ENCODE measurements around the gene GABARAP. TPM values are rescaled to one million over a fixed set of nuclear protein-coding genes. Genes with fewer than 3 reads are reported as not detected.

GABARAP gene
- total and polyA plus RNA-seq, 5 experiments from 2014 or later: 268 to 964 (median 799) TPM

DNA sequence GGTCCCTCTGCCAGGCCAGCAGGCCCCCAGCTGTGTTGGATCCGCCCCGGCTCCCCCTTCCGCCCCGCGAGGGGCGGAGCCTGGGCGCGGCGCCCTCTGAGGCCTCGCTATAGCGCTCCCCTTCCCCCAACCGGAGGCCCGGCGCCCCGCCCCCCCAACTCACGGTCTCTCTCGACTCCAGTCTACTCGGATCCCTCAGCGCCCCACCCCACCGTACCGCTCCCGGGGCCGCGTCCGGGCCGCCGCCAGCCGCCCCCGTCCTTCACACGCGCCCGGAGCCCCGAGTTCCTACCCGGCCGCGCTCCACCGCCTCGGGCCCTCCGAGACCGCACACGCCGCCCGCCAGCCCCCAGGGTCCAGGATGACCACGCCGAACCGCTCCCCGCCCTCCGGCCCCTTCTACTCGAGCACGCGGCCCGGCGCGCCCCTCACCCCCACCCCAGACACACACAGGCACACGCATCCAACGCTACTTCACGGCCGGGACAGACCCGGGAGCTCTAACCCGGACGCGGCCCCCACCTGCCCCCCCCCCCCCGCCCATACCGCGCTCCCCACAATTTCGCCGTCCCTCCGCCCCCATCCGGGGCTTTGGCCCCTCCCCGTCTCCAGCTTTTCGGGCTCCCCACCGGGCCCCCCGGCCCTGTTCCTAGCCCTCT lies 4.4 kb downstream of the GABARAP start:
- peaks cover 0 to 2% (median 0%) of the 10 kb centered on the region in 9 donors for H3K9me3 Mint-ChIP-seq
- H3K27ac Mint-ChIP-seq: peak overlapping the region; percentile 37 to 99 (median 97)
- peaks cover 0 to 4% (median 0%) of the 10 kb centered on the region in 5 donors for H3K27me3 Mint-ChIP-seq
- POLR2A ChIA-PET: interaction anchor here (0.9 to 18.2 kb wide), 20 partner anchors 12 to 1752 kb away, joined by 3 to 371 read pairs (median 6); partner anchors contain the start of genes ACADVL, ACAP1, CTDNEP1 and DERL2
- DNase-seq: peak; percentile 63 to 94 (median 74)
- H3K4me1 Mint-ChIP-seq: peaks cover 48 to 82% (median 69%) of the 10 kb centered on the region in 4 donors
- peak; percentile 31 to 35 for ATAC-seq
- peak overlapping the region; percentile 75 to 98 (median 94) for H3K4me3 Mint-ChIP-seq
- H3K36me3 Mint-ChIP-seq: peaks cover 0 to 40% (median 2%) of the 10 kb centered on the region in 3 donors

DNA sequence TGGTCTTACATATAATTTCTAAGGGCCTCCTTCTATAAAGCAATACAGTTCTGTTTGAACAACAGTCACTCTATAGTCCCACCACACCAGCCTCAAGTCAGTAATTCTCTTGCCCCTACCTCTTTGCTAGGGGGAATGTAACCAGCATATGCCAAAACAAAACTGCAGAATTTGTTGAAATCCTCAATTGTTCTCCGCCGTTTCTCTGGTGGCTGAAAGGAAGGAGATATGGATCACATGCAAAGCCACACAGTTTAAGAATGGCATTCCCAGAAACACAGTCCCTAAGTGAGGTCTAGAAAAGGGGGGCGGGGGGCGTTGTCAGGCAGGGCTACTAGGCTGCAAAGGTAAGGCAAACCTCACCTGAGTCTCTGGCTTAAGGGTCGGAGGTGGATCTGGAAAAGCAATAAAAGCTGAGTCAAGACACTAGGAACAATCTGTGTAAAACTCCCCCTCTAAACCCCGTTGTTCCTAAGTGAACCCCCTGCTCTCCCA lies 4.9 kb downstream of the GABARAP start:
- peaks cover 0 to 37% (median 2%) of the 10 kb centered on the region in 3 donors for H3K36me3 Mint-ChIP-seq
- ATAC-seq: no peak
- POLR2A ChIA-PET: interaction anchor here (1.3 to 18.2 kb wide), 8 partner anchors 12 to 450 kb away, joined by 3 to 371 read pairs (median 8); partner anchors contain the start of genes ACADVL, CTDNEP1, DLG4 and ELP5
- no peaks in the 10 kb centered on the region for H3K9me3 Mint-ChIP-seq
- H3K27ac Mint-ChIP-seq: peak overlapping the region; percentile 13 to 99 (median 90)
- H3K4me3 Mint-ChIP-seq: peak overlapping the region; percentile 75 to 98 (median 94)
- DNase-seq: no peak
- H3K27me3 Mint-ChIP-seq: peaks cover 0 to 1% (median 0%) of the 10 kb centered on the region in 5 donors
- H3K4me1 Mint-ChIP-seq: peaks cover 46 to 82% (median 70%) of the 10 kb centered on the region in 4 donors

DNA sequence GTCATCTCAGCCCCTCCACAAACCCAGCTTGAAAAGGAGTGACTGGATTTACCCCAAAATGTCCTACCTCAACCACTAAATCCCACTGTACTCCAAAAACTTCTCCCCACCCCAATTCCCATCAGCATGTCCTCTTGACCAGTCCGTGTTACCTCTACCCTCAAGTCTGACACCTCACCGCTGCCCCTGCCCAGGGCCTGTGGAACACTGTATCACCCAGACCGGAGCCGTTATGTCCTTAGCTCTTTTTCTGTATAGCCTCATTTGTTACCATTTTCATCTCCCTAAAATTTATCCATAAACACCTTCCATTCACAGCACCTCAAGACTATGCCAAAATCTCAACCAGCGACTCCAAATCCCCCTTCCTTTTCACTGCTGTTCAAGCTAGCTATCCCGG lies 5.4 kb downstream of the GABARAP start:
- Mint-ChIP-seq H3K4me3 (peak overlapping the region; percentile 75 to 98 (median 94)), H3K27me3 (peaks cover 0 to 1% (median 0%) of the 10 kb centered on the region in 5 donors), H3K36me3 (peaks cover 0 to 34% (median 0%) of the 10 kb centered on the region in 3 donors), H3K27ac (peak overlapping the region; percentile 13 to 99 (median 92)), H3K4me1 (peaks cover 47 to 82% (median 71%) of the 10 kb centered on the region in 4 donors), H3K9me3 (no peaks in the 10 kb centered on the region)
- DNase-seq (no peak), ATAC-seq (no peak)
- POLR2A ChIA-PET: interaction anchor here (0.5 to 18.2 kb wide), 8 partner anchors 13 to 450 kb away, joined by 3 to 371 read pairs (median 8); partner anchors contain the start of genes ACADVL, ACAP1, CTDNEP1 and DLG4

DNA sequence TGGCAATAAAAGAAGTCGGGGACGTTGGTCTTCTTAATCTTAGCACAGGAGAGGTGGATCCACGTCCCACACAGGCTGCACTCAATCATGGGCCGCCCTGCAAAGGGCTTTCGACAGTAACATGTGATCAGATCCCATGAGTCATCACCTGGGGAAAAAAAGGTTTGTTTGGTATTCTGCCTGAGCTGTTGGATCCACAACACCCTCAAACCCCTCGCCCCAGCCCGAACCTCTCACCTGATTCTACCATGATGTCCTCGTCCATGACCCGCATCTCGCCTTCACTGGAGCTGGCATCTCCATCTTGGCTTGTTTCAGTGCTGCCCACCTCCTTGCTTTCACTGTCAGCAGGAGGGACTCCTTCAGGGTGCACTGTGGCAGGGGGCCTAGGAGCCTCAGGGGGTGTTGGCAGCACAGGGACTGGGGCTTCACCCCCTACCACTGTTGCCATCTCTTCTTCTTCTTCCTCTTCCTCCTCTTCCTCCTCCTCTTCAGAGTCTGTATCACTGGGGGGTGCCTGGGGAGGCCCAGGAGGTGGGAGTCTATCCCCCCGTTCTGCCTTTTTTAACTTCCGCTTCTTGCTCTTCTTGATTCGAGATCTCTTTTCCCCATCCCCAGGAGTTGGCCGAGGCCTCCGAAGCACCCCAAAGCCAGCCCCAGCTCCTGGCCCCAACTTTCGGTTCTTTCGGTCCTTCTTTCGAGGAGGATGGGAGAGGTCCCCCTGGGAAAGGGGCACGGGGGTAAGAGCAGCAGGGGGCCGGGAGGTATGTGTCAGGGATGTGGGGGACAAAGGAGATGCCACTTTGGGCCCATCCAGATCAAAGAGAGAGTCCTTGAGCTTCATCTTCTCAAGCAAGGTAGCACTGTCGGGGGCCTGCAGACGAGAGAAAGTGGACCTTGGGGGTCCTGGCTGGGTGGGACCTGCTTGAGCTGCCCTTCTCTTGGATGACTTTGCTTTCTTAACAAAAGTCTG lies 6.3 kb downstream of the GABARAP start:
- Mint-ChIP-seq H3K27me3 (peaks cover 0 to 1% (median 0%) of the 10 kb centered on the region in 5 donors), H3K36me3 (peaks cover 0 to 32% (median 0%) of the 10 kb centered on the region in 3 donors), H3K27ac (peak overlapping the region in 9 of 10 donors; percentile 27 to 99 (median 85)), H3K9me3 (no peaks in the 10 kb centered on the region), H3K4me3 (peak overlapping the region in 8 of 10 donors; percentile 34 to 95 (median 94)), H3K4me1 (peaks cover 39 to 75% (median 65%) of the 10 kb centered on the region in 4 donors)
- POLR2A ChIA-PET: interaction anchor here (0.6 to 18.2 kb wide), 8 partner anchors 8 to 451 kb away, joined by 3 to 371 read pairs (median 5); partner anchors contain the start of genes ACADVL, ACAP1, CTDNEP1 and DLG4
- DNase-seq: no peak
- no peak for ATAC-seq

DNA sequence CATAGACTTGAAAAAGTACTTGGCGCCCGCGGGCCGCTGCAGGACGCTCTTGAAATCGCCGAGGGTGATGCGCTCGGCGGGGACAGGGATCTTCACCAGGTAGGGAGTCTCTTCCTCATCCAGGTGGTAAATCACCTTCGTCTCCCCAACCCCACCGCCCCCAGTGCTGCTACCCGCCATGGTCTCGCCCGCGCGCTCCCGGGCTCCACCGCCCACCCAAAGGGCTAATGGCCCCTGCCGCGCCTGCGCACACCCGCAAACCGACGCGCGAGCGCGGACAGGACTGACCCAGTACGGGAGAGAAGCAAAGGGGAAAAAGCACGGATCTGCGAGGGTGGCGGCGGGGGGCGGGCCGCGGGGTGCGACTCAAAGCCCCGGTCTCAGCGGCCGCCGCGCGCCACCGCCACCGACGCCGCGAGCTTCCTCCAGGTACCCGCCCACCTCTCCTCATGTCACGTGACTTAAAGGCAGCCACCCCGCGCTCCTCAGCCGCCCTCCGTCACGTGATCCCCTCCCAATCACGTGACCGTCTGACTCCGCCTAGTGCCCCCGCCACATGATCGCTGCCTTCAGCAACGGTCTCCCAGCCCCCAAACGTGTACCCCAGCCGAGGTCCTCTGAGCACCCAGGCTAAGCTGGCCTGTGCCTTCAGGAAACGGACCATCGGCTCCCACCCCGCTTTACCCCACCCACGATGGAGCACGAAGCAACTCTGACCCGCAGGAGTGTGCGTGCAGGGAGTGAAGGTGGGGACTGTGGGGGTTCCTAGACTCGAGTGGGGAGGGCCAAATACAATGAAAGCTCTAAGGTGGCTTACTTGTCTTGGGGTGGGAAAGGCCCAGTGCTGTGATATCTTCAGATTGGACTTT lies 7.9 kb downstream of the GABARAP start, which contains the start of gene DVL2:
Gene DVL2, minus strand, starts transcription at position 435 of the 869 bp plus-strand sequence. Its CDS starts 255 bp downstream, at position 180.
- POLR2A ChIA-PET: interaction anchor here (0.5 to 18.2 kb wide), 10 partner anchors 10 to 250 kb away, joined by 3 to 371 read pairs (median 3); partner anchors contain the start of genes ACADVL, ACAP1, CTDNEP1 and DLG4
- H3K4me1 Mint-ChIP-seq: peaks cover 32 to 60% (median 51%) of the 10 kb centered on the region in 4 donors
- H3K4me3 Mint-ChIP-seq: peak within 1 kb of the TSS; percentile 89 to 95 (median 92)
- H3K27me3 Mint-ChIP-seq: peaks cover 0 to 1% (median 0%) of the 10 kb centered on the region in 5 donors
- peak within 1 kb of the TSS; percentile 76 to 99 (median 94) for H3K27ac Mint-ChIP-seq
- no peaks in the 10 kb centered on the region for H3K9me3 Mint-ChIP-seq
- peaks cover 0 to 35% (median 0%) of the 10 kb centered on the region in 3 donors for H3K36me3 Mint-ChIP-seq
- DNase-seq (peak; percentile 89 to 98 (median 94)), ATAC-seq (peak; percentile 56 to 67)

DNA sequence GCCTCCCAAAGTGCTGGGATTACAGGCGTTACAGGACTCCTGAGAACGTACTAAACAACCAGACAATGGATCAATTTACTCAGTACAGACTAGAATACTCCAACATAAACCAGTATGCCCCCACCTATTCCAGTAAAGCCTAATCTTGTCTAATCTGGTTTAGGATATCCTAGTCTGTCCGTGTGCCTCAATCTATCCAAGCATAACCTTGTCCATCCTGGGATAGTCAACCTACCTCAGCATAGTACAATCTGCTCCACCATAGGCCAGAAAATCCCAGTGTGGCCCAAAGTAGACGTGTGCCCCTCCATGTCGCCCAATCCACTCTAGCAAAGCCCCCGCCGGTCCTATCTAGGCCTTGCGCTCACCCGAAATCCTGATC lies 8.6 kb downstream of the GABARAP start:
- Mint-ChIP-seq H3K27me3 (peaks cover 0 to 1% (median 0%) of the 10 kb centered on the region in 5 donors), H3K27ac (peak overlapping the region; percentile 76 to 99 (median 94))
- POLR2A ChIA-PET: interaction anchor here (0.5 to 18.2 kb wide), 7 partner anchors 14 to 251 kb away, joined by 3 to 371 read pairs (median 5); partner anchors contain the start of genes ACADVL, ACAP1, CTDNEP1 and DLG4

DNA sequence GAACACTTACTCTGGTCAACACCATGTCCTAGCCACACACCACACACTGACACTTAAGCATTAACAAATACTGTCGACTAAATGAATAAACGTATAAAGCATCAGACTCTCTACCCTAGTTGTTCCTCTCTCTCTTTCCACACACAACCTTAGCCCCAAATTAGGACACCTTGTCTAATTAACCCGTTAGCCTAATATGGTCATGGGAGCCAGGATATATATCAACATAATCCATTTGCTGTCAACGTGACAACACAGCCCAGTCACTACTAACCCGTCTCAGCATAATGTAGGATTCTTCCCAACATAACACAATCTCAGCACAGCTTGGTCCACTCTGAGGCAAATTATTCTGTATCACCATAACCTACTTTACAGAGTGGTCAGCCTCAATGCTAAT lies 10.1 kb downstream of the GABARAP start:
- Mint-ChIP-seq H3K36me3 (peaks cover 0 to 51% (median 5%) of the 10 kb centered on the region in 3 donors), H3K4me1 (peaks cover 31 to 54% (median 48%) of the 10 kb centered on the region in 4 donors), H3K9me3 (no peaks in the 10 kb centered on the region), H3K27me3 (peaks cover 0 to 1% (median 0%) of the 10 kb centered on the region in 5 donors), H3K27ac (peak overlapping the region in 5 of 10 donors; percentile 5 to 51 (median 45)), H3K4me3 (peak overlapping the region in 9 of 10 donors; percentile 7 to 93 (median 42))
- POLR2A ChIA-PET: interaction anchor here (18.2 kb wide), 1 partner anchor 13 kb away, joined by 371 read pairs; the partner anchor contains the start of genes ACADVL and DLG4
- DNase-seq (no peak), ATAC-seq (no peak)

More for the DNA sequence above, 8.6 kb downstream of the GABARAP start:
- no peak for DNase-seq
- no peaks in the 10 kb centered on the region for H3K9me3 Mint-ChIP-seq
- ATAC-seq: peak in 1 of 2 donors; percentile 9
- peaks cover 32 to 60% (median 51%) of the 10 kb centered on the region in 4 donors for H3K4me1 Mint-ChIP-seq
- peak overlapping the region; percentile 89 to 95 (median 92) for H3K4me3 Mint-ChIP-seq
- H3K36me3 Mint-ChIP-seq: peaks cover 0 to 41% (median 0%) of the 10 kb centered on the region in 3 donors

DNA sequence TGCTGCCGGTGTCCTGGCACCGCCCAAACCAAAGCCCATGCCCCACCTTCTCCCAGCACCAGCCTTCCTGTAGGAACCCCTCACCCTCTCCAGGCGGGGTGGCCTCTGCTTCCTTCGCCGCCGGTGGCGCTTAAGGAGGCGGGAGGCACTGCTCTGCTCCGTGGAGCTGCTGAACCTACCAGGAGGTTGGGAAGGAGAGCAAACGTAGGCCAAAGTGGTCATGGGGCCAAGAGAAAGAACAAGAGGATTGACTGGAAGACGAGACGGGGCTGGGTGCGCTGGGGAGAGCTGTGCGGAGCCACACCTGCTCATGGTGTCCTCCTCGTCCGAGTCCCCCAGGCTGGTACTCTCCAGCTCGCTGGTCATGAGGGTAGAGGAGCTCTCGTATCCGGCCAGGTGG lies 12.7 kb downstream of the GABARAP start:
- H3K36me3 Mint-ChIP-seq: peaks cover 0 to 52% (median 5%) of the 10 kb centered on the region in 3 donors
- peaks cover 0 to 1% (median 0%) of the 10 kb centered on the region in 5 donors for H3K27me3 Mint-ChIP-seq
- peaks cover 16 to 32% (median 25%) of the 10 kb centered on the region in 4 donors for H3K4me1 Mint-ChIP-seq
- ATAC-seq: no peak
- peak overlapping the region in 1 of 10 donors; percentile 65 for H3K27ac Mint-ChIP-seq
- POLR2A ChIA-PET: interaction anchor here (18.2 kb wide), 1 partner anchor 10 kb away, joined by 371 read pairs; the partner anchor contains the start of genes ACADVL and DLG4
- no peak for DNase-seq
- H3K9me3 Mint-ChIP-seq: no peaks in the 10 kb centered on the region
- H3K4me3 Mint-ChIP-seq: no peak overlapping the region

DNA sequence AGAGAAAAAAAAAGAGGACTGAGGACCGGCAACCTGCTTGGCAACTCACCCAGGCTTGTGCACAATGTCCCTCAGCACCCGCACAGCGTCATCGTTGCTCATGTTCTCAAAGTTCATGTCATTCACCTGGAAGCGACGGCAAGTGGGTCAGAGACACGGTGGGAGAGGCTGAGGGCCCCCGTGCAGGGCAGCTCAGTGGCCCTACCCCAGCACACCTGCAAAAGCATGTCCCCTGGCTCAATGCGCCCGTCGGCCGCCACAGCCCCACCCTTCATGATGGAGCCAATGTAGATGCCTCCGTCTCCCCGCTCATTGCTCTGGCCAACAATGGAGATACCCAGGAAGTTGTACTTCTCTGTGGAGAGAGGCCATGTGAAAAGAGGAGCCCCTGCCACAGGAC lies 13.3 kb downstream of the GABARAP start:
- POLR2A ChIA-PET: interaction anchor here (18.2 kb wide), 1 partner anchor 10 kb away, joined by 371 read pairs; the partner anchor contains the start of genes ACADVL and DLG4
- no peak for ATAC-seq
- Mint-ChIP-seq H3K4me1 (peaks cover 15 to 29% (median 21%) of the 10 kb centered on the region in 4 donors), H3K4me3 (no peak overlapping the region), H3K9me3 (no peaks in the 10 kb centered on the region), H3K27ac (peak overlapping the region in 1 of 10 donors; percentile 21), H3K36me3 (peaks cover 0 to 54% (median 5%) of the 10 kb centered on the region in 3 donors), H3K27me3 (no peaks in the 10 kb centered on the region)
- no peak for DNase-seq
